ENCODE measurements around the gene PROSER3.

Gene PROSER3

GRCh38 chr19:35734273-35734672, 23.7 kb upstream of the PROSER3 start:
- no peaks in the 10 kb centered on the region for H3K27me3 ChIP-seq (replicated peaks)
- in situ Hi-C loops (cut with HindIII; ENCODE audit: low pct_ligation_motif_present, low sequenced_read_pairs): no loop called here
- H3K27ac ChIP-seq: no peak overlapping the region
- H3K4me3 ChIP-seq (ENCODE audit: low read depth, low read length): no peak overlapping the region
- no peak for DNase-seq
- H3K36me3 ChIP-seq (replicated peaks): peaks cover 73% of the 10 kb centered on the region
- no peak for TF ChIP-seq CTCF (IDR thresholded peaks at IDR 0.05; ENCODE audit: low read depth, low read length, missing control alignments)

GRCh38 chr19:35734889-35735288, 23.1 kb upstream of the PROSER3 start:
- Histone ChIP-seq H3K4me3 (ENCODE audit: low read depth, low read length) (no peak overlapping the region), H3K36me3 (replicated peaks) (peaks cover 67% of the 10 kb centered on the region), H3K27me3 (replicated peaks) (no peaks in the 10 kb centered on the region), H3K27ac (no peak overlapping the region)
- in situ Hi-C loops (cut with HindIII; ENCODE audit: low pct_ligation_motif_present, low sequenced_read_pairs): no loop called here
- TF ChIP-seq CTCF (IDR thresholded peaks at IDR 0.05; ENCODE audit: low read depth, low read length, missing control alignments): no peak
- DNase-seq: no peak

DNA sequence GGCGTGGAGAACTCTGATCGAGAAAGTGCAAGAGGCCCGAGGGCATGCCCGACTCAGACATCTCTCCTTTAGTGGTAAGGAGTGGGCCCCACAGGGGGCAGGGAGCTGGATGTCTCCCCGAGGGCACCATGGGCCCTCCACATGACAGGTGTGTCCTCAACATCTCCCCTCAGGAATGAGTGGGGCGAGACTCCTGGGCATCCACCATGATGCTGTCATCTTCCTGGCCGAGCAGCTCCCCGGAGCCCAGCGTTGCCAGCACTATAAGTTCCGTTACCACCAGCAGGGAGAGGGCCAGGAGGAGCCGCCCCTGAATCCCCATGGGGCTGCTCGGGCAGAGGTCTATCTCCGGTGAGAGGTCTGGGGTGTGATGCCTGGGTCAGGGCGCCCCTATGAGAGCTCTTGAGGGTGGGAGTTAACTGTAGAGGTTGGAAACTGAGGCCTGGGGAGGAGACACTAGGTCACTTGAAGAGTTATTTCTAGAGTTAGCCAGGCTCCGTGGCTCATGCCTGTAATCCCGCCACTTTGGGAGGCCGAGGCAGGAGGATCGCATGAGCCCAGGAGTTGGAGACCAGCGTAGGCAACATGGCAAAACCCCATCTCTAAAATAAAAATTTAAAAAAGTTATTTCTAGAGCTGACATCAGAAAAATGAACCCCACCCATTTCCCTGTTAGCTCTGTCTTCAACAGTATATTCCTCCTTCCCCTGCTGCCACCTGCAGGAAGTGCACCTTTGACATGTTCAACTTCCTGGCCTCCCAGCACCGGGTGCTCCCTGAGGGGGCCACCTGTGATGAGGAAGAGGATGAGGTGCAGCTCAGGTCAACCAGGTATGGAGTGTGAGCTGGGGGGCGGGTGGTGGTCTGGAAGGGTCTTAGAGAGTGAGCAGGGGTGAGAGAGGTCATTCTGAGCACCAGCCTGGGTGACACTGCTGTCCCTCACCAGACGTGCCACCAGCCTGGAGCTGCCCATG, 20.8 kb upstream of the PROSER3 start:
- in situ Hi-C loops (cut with HindIII; ENCODE audit: low pct_ligation_motif_present, low sequenced_read_pairs): no loop called here
- Histone ChIP-seq H3K27ac (no peak overlapping the region), H3K36me3 (replicated peaks) (peaks cover 46% of the 10 kb centered on the region), H3K27me3 (replicated peaks) (no peaks in the 10 kb centered on the region), H3K4me3 (ENCODE audit: low read depth, low read length) (no peak overlapping the region)
- DNase-seq: no peak
- peak; percentile 21 for TF ChIP-seq CTCF (IDR thresholded peaks at IDR 0.05; ENCODE audit: low read depth, low read length, missing control alignments)

- no peak for DNase-seq
- Histone ChIP-seq H3K4me3 (ENCODE audit: low read depth, low read length) (no peak overlapping the region), H3K36me3 (replicated peaks) (peaks cover 38% of the 10 kb centered on the region), H3K27me3 (replicated peaks) (no peaks in the 10 kb centered on the region), H3K27ac (no peak overlapping the region)
- in situ Hi-C loops (cut with HindIII; ENCODE audit: low pct_ligation_motif_present, low sequenced_read_pairs): no loop called here
- no peak for TF ChIP-seq CTCF (IDR thresholded peaks at IDR 0.05; ENCODE audit: low read depth, low read length, missing control alignments)
Observed at GRCh38 chr19:35738021-35738886, 19.7 kb upstream of the PROSER3 start.

DNA sequence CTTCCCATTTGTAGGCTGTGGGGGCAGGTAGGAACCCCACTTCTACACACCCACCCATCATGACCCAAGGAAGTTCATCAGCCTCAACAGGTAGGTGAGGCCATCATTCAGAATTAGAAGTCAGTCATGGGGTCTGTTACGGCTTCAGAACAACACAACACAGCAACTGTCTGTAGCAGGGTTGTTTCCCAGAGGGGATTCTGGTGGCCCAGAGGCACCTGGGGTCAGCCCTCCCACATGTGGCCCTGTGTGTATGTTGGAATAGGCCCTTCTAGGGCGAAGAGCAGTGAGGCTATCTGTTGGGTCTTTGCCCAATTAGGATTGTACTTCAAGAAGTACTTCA, 19.1 kb upstream of the PROSER3 start:
- Histone ChIP-seq H3K4me3 (ENCODE audit: low read depth, low read length) (no peak overlapping the region), H3K27me3 (replicated peaks) (no peaks in the 10 kb centered on the region), H3K27ac (no peak overlapping the region), H3K36me3 (replicated peaks) (peaks cover 32% of the 10 kb centered on the region)
- in situ Hi-C loops (cut with HindIII; ENCODE audit: low pct_ligation_motif_present, low sequenced_read_pairs): no loop called here
- DNase-seq: no peak
- TF ChIP-seq CTCF (IDR thresholded peaks at IDR 0.05; ENCODE audit: low read depth, low read length, missing control alignments): no peak

Data from brain microvascular endothelial cell (primary cell).